K562 (cell line): ENCODE data around the gene ANKLE2. TPM values are rescaled to one million over a fixed set of nuclear protein-coding genes. Genes with fewer than 3 reads are reported as not detected.

Experiments
- ATF1 ChIP-seq, 2 experiments: fragments of 450-650 bp in 1 of 2; IDR thresholded peaks; 2 replicates each; pipeline ENCODE4 v1.6.1; 2016; ENCODE audit warnings: missing compliant biosample characterization in 1 of 2, missing genetic modification characterization in 1 of 2
- HNRNPUL1 ChIP-seq: fragments of 200-400 bp; formaldehyde crosslinking; IDR thresholded peaks from 2 replicates; pipeline ENCODE4 v1.6.1; 2017; ENCODE audit warnings: low read length
- JUND ChIP-seq, 2 experiments: IDR thresholded peaks; 2 replicates in 1 of 2; 3 replicates in 1 of 2; pipeline ENCODE4 v1.6.1; 2011; ENCODE audit warnings: borderline replicate concordance in 2 of 2, low read depth in 2 of 2, low read length in 2 of 2, improper control_type of control experiment in 1 of 2, missing biosample characterization in 1 of 2, missing genetic modification characterization in 1 of 2, missing genetic modification reagents in 1 of 2
- NFRKB ChIP-seq: fragments of 450-650 bp; IDR thresholded peaks from 2 replicates; pipeline ENCODE4 v1.6.1; 2016; ENCODE audit warnings: low read depth
- NR4A1 ChIP-seq, 2 experiments: fragments of 250-450 bp in 1 of 2; fragments of 450-650 bp in 1 of 2; sonication (Bioruptor Pico) in 1 of 2; IDR thresholded peaks; 2 replicates each; pipeline versions ENCODE4 v1.4.0 to v1.6.1; 2016 to 2020; ENCODE audit warnings: mild to moderate bottlenecking in 2 of 2, missing compliant biosample characterization in 1 of 2, missing genetic modification characterization in 1 of 2, moderate library complexity in 1 of 2
- PHB2 ChIP-seq: fragments of 450-650 bp; IDR thresholded peaks from 2 replicates; pipeline ENCODE4 v1.6.1; 2017; ENCODE audit warnings: low read depth
- RBM14 ChIP-seq: fragments of 200-400 bp; formaldehyde crosslinking; IDR thresholded peaks from 2 replicates; pipeline ENCODE4 v1.6.1; 2018; ENCODE audit warnings: low read depth, mild to moderate bottlenecking, low read length, moderate library complexity, borderline replicate concordance; ENCODE audit not compliant: insufficient read depth
- RBM34 ChIP-seq: fragments of 200-400 bp; formaldehyde crosslinking; IDR thresholded peaks from 2 replicates; pipeline ENCODE4 v1.6.1; 2018; ENCODE audit warnings: low read length, borderline replicate concordance; ENCODE audit not compliant: insufficient read depth
- SAP30 ChIP-seq: fragments of 200-600 bp; sonication (generic); IDR thresholded peaks from 2 replicates; pipeline ENCODE4 v1.6.1; 2012; ENCODE audit warnings: borderline replicate concordance, low read depth, mild to moderate bottlenecking, moderate library complexity, low read length, control low read depth, inconsistent platforms; ENCODE audit not compliant: insufficient read depth, poor library complexity, severe bottlenecking
- SOX6 ChIP-seq: fragments of 450-650 bp; IDR thresholded peaks from 2 replicates; pipeline ENCODE4 v1.6.1; 2014; ENCODE audit warnings: mild to moderate bottlenecking
- TAF1 ChIP-seq: IDR thresholded peaks from 2 replicates; pipeline ENCODE4 v1.6.1; 2011; ENCODE audit warnings: mild to moderate bottlenecking, low read length, moderate library complexity; ENCODE audit not compliant: insufficient read depth, control insufficient read depth, severe bottlenecking; ENCODE audit errors: extremely low read depth
- TCF7L2 ChIP-seq: fragments of 150-350 bp; IDR thresholded peaks from 2 replicates; pipeline ENCODE4 v1.6.1; 2016; ENCODE audit warnings: low read depth, mild to moderate bottlenecking, low read length, moderate library complexity
- XRCC4 ChIP-seq: IDR thresholded peaks from one replicate; pipeline ENCODE4 v1.6.1; 2011; ENCODE audit not compliant: insufficient read depth, insufficient read length; ENCODE audit errors: extremely low read depth
- polyA plus RNA-seq, 8 experiments: library from polyadenylated mRNA; depleted of rRNA in 4 of 8; stranded (reverse) in 5 of 8; unstranded in 3 of 8; fragments of >200 nt; fragmentation: Nextera tagmentation in 2 of 8; fragmentation: Illumina TruSeq in 1 of 8; extraction: Ambion mirVana in 2 of 8; extraction: Trizol in 1 of 8; gene quantifications; 2 replicates each; pipeline versions ENCODE4 v1.2.1 to v1.2.3, GENCODE V29; 2011 to 2014; ENCODE audit warnings: inconsistent platforms in 1 of 8, missing spikeins in 1 of 8
- total RNA-seq, 7 experiments: library from RNA; depleted of rRNA in 6 of 7; stranded (reverse); fragments of >200 nt in 6 of 7; fragmentation: Illumina TruSeq in 2 of 7; extraction: Trizol in 2 of 7; gene quantifications; 2 replicates each; pipeline versions ENCODE4 v1.2.1 to v1.2.3, GENCODE V29; 2011 to 2021; ENCODE audit warnings: low replicate concordance in 1 of 7
- TF ChIP-seq, protein P1 (sequence below): fragments of 450-650 bp; IDR thresholded peaks from 2 replicates; pipeline ENCODE4 v1.7.1; 2018; ENCODE audit warnings: mild to moderate bottlenecking, low read depth; ENCODE audit not compliant: partially characterized antibody
- TF ChIP-seq, protein P2 (sequence below): fragments of 250-450 bp; sonication (Bioruptor Pico); IDR thresholded peaks from 2 replicates; pipeline ENCODE4 v1.5.0; 2020; ENCODE audit warnings: mild to moderate bottlenecking, borderline replicate concordance
- TF ChIP-seq, protein P3 (sequence below), 3 experiments: IDR thresholded peaks in 2 of 3; conservative IDR thresholded peaks in 1 of 3; 2 replicates each; pipeline ENCODE4 v1.5.1; 2011 to 2012; ENCODE audit warnings: low read length in 3 of 3, mild to moderate bottlenecking in 3 of 3, control low read depth in 2 of 3, improper control_type of control experiment in 1 of 3, inconsistent platforms in 1 of 3, low read depth in 1 of 3, mixed read lengths in 1 of 3, moderate library complexity in 1 of 3; ENCODE audit not compliant: insufficient read depth in 2 of 3

The ANKLE2 gene
- total and polyA plus RNA-seq, 9 of the 15 experiments (the other 6 are each of a cell fraction or from before 2014, with no cell fraction given): 3.2 to 57.7 (median 45.6) TPM

DNA sequence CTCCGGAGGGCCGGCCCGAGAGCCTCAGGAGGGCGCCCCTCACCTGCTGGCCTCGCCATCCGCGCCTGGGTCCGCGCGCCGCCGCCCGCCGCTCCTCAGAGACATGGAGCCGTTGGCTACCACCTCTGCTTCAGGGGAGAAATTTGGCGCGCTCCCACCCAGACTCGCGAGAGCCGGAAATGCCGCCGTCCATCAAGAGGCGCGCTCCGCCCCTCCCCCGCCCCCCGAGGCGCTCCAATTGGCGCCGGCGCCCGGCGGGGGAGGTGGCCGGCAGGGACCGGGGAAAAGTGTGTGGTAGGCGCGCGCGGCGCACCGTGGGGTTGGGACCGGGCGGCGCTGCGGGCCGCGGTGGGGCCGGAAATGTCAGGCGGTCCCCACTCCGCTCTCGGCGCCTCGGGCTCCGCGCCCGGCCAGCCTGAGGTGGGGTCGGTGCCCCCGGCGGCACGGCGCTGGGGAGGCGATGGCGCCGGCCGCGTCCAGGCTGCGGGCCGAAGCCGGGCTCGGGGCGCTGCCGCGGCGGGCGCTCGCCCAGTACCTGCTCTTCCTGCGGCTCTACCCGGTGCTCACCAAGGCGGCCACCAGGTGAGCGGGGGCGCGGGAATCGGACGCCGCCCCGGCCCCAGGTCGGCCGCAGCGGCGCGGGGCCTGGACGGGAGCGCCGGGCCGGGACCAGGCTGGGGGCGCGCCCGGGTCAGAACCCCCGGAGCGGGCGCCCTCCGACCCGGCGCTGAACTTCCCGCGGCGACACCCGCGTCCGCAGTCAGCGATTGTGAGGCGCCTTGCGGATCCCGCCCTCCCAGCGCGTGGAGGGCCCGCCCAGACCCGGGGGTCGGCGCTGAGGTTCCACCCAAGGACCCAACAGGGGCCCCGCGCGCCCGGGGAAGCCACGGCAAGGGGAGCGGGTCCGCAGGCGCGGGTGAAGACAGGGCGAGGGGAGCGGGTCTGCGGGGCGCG is 74.1 kb downstream of the ANKLE2 start, which contains the start of the genes POLE and PXMP2 (continued):
- TF ChIP-seq SAP30 (peak; percentile 89), SOX6 (0 out of 2 replicates have a peak, but pooled peaks have one; percentile 32), NFRKB (no peak), HNRNPUL1 (no peak), TCF7L2 (no peak), RBM34 (peak; percentile 75; the same call in 1 of the 2 replicates), TAF1 (peak; percentile 87), ATF1 (CRISPR knock-in tag; IDR thresholded peaks at IDR 0.05) (no peak), ATF1 (tag; IDR thresholded peaks at IDR 0.05) (peak; percentile 41), JUND (IDR thresholded peaks at IDR 0.05; ENCODE audit: borderline replicate concordance, low read depth, low read length) (peak; percentile 68; the same call in 1 of the 2 replicates), JUND (tag; IDR thresholded peaks at IDR 0.05; ENCODE audit: borderline replicate concordance, low read depth, low read length) (no peak; the same call in 2 of the 3 replicates), RBM14 (no peak), PHB2 (no peak), NR4A1 (CRISPR knock-in tag; IDR thresholded peaks at IDR 0.05) (no peak), NR4A1 (tag; IDR thresholded peaks at IDR 0.05) (0 out of 2 replicates have a peak, but pooled peaks have one; percentile 43), XRCC4 (no peak)
- TF ChIP-seq, protein P1, sequence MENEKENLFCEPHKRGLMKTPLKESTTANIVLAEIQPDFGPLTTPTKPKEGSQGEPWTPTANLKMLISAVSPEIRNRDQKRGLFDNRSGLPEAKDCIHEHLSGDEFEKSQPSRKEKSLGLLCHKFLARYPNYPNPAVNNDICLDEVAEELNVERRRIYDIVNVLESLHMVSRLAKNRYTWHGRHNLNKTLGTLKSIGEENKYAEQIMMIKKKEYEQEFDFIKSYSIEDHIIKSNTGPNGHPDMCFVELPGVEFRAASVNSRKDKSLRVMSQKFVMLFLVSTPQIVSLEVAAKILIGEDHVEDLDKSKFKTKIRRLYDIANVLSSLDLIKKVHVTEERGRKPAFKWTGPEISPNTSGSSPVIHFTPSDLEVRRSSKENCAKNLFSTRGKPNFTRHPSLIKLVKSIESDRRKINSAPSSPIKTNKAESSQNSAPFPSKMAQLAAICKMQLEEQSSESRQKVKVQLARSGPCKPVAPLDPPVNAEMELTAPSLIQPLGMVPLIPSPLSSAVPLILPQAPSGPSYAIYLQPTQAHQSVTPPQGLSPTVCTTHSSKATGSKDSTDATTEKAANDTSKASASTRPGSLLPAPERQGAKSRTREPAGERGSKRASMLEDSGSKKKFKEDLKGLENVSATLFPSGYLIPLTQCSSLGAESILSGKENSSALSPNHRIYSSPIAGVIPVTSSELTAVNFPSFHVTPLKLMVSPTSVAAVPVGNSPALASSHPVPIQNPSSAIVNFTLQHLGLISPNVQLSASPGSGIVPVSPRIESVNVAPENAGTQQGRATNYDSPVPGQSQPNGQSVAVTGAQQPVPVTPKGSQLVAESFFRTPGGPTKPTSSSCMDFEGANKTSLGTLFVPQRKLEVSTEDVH: peak; percentile 94
- TF ChIP-seq, protein P2, sequence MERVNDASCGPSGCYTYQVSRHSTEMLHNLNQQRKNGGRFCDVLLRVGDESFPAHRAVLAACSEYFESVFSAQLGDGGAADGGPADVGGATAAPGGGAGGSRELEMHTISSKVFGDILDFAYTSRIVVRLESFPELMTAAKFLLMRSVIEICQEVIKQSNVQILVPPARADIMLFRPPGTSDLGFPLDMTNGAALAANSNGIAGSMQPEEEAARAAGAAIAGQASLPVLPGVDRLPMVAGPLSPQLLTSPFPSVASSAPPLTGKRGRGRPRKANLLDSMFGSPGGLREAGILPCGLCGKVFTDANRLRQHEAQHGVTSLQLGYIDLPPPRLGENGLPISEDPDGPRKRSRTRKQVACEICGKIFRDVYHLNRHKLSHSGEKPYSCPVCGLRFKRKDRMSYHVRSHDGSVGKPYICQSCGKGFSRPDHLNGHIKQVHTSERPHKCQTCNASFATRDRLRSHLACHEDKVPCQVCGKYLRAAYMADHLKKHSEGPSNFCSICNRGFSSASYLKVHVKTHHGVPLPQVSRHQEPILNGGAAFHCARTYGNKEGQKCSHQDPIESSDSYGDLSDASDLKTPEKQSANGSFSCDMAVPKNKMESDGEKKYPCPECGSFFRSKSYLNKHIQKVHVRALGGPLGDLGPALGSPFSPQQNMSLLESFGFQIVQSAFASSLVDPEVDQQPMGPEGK (CRISPR knock-in tag): no peak
- TF ChIP-seq, protein P3, sequence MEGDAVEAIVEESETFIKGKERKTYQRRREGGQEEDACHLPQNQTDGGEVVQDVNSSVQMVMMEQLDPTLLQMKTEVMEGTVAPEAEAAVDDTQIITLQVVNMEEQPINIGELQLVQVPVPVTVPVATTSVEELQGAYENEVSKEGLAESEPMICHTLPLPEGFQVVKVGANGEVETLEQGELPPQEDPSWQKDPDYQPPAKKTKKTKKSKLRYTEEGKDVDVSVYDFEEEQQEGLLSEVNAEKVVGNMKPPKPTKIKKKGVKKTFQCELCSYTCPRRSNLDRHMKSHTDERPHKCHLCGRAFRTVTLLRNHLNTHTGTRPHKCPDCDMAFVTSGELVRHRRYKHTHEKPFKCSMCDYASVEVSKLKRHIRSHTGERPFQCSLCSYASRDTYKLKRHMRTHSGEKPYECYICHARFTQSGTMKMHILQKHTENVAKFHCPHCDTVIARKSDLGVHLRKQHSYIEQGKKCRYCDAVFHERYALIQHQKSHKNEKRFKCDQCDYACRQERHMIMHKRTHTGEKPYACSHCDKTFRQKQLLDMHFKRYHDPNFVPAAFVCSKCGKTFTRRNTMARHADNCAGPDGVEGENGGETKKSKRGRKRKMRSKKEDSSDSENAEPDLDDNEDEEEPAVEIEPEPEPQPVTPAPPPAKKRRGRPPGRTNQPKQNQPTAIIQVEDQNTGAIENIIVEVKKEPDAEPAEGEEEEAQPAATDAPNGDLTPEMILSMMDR (IDR thresholded peaks at IDR 0.05 in 2 of 3, conservative IDR thresholded peaks at IDR 0.05 in 1 of 3; ENCODE audit: insufficient read depth in 2 of 3, low read depth in 1 of 3, low read length in 3 of 3): peak in 1 of 3 experiments; percentile 24; a peak in 1 of 6 replicates
